Measurements from ENCODE around the gene ALDH5A1. TPM values are rescaled to one million over a fixed set of nuclear protein-coding genes. Genes with fewer than 3 reads are reported as not detected.

Gene ALDH5A1
- total RNA-seq, 4 donors from 2014 or later = 6.4 to 15.4 (median 6.8) TPM

GRCh38 chr6:24524805-24525204 is 30.0 kb downstream of the ALDH5A1 start:
- ATAC-seq (no peak), DNase-seq (no peak)
- Histone ChIP-seq H3K36me3 (peaks cover 0 to 6% of the 10 kb centered on the region in 2 donors), H3K4me3 (no peak overlapping the region), H3K27ac (no peak overlapping the region), H3K4me1 (no peaks in the 10 kb centered on the region), H3K9me3 (no peaks in the 10 kb centered on the region), H3K27me3 (no peaks in the 10 kb centered on the region)
- intact Hi-C loops (cut with DNase I; ENCODE audit: low total_unique reads) = no loop called here
- in situ Hi-C loops (cut with MboI; ENCODE audit: low sequenced_read_pairs in 4 of 4) = loop anchor here in 2 of 4 donors (5.0 to 10.0 kb wide), 3 partner anchors 90 to 240 kb away; no protein-coding TSS in a partner anchor
- TF ChIP-seq CTCF (IDR thresholded peaks at IDR 0.05 in 4 of 5, conservative IDR thresholded peaks at IDR 0.05 in 1 of 5) (no peak), POLR2A (IDR thresholded peaks at IDR 0.05) (no peak)

GRCh38 chr6:24529985-24530384 is 35.2 kb downstream of the ALDH5A1 start:
- Histone ChIP-seq H3K9me3 (no peaks in the 10 kb centered on the region), H3K27ac (no peak overlapping the region), H3K4me3 (no peak overlapping the region), H3K27me3 (no peaks in the 10 kb centered on the region), H3K4me1 (no peaks in the 10 kb centered on the region), H3K36me3 (peaks cover 7 to 36% of the 10 kb centered on the region in 2 donors)
- DNase-seq = no peak
- in situ Hi-C loops (cut with MboI; ENCODE audit: low sequenced_read_pairs in 4 of 4) = loop anchor here in 2 of 4 donors (10.0 kb wide), 2 partner anchors 95 to 245 kb away; no protein-coding TSS in a partner anchor
- TF ChIP-seq CTCF (IDR thresholded peaks at IDR 0.05 in 4 of 5, conservative IDR thresholded peaks at IDR 0.05 in 1 of 5) = no peak
- no peak for TF ChIP-seq POLR2A (IDR thresholded peaks at IDR 0.05)
- ATAC-seq = no peak
- intact Hi-C loops (cut with DNase I; ENCODE audit: low total_unique reads) = no loop called here

- DNase-seq = no peak
- Histone ChIP-seq H3K27ac (no peak overlapping the region), H3K4me1 (no peaks in the 10 kb centered on the region), H3K36me3 (peaks cover 7 to 32% of the 10 kb centered on the region in 2 donors), H3K9me3 (no peaks in the 10 kb centered on the region), H3K27me3 (no peaks in the 10 kb centered on the region), H3K4me3 (no peak overlapping the region)
- in situ Hi-C loops (cut with MboI; ENCODE audit: low sequenced_read_pairs in 4 of 4) (no loop called here), intact Hi-C loops (cut with DNase I; ENCODE audit: low total_unique reads) (no loop called here)
- no peak for TF ChIP-seq POLR2A (IDR thresholded peaks at IDR 0.05)
- no peak for TF ChIP-seq CTCF (IDR thresholded peaks at IDR 0.05 in 4 of 5, conservative IDR thresholded peaks at IDR 0.05 in 1 of 5)
- ATAC-seq = no peak
Observed at GRCh38 chr6:24534329-24534728, 39.6 kb downstream of the ALDH5A1 start.

GRCh38 chr6:24535210-24535609 is 40.4 kb downstream of the ALDH5A1 start:
- no peaks in the 10 kb centered on the region for H3K9me3 ChIP-seq
- no peak overlapping the region for H3K4me3 ChIP-seq
- intact Hi-C loops (cut with DNase I; ENCODE audit: low total_unique reads) = no loop called here
- ATAC-seq = no peak
- DNase-seq = no peak
- no peaks in the 10 kb centered on the region for H3K27me3 ChIP-seq
- H3K27ac ChIP-seq = no peak overlapping the region
- no peaks in the 10 kb centered on the region for H3K4me1 ChIP-seq
- no peak for TF ChIP-seq CTCF (IDR thresholded peaks at IDR 0.05 in 4 of 5, conservative IDR thresholded peaks at IDR 0.05 in 1 of 5)
- no peak for TF ChIP-seq POLR2A (IDR thresholded peaks at IDR 0.05)
- in situ Hi-C loops (cut with MboI; ENCODE audit: low sequenced_read_pairs in 4 of 4) = no loop called here
- H3K36me3 ChIP-seq = peaks cover 7 to 36% of the 10 kb centered on the region in 2 donors

GRCh38 chr6:24536466-24536865 is 41.7 kb downstream of the ALDH5A1 start:
- H3K36me3 ChIP-seq = peaks cover 7 to 32% of the 10 kb centered on the region in 2 donors
- in situ Hi-C loops (cut with MboI; ENCODE audit: low sequenced_read_pairs in 4 of 4) = no loop called here
- no peak for ATAC-seq

More at GRCh38 chr6:24536466-24536865, 41.7 kb downstream of the ALDH5A1 start:
- no peak for DNase-seq
- no peaks in the 10 kb centered on the region for H3K4me1 ChIP-seq
- TF ChIP-seq CTCF (IDR thresholded peaks at IDR 0.05 in 4 of 5, conservative IDR thresholded peaks at IDR 0.05 in 1 of 5) = no peak
- TF ChIP-seq POLR2A (IDR thresholded peaks at IDR 0.05) = no peak
- intact Hi-C loops (cut with DNase I; ENCODE audit: low total_unique reads) = no loop called here
- no peak overlapping the region for H3K4me3 ChIP-seq
- no peaks in the 10 kb centered on the region for H3K9me3 ChIP-seq
- H3K27ac ChIP-seq = no peak overlapping the region
- H3K27me3 ChIP-seq = no peaks in the 10 kb centered on the region

All from gastrocnemius medialis (tissue), 4 donors.